LNCaP clone FGC (cell line): ENCODE measurements around the gene BRINP2.

Source experiments
- DNase-seq: peaks from one replicate; pipeline ENCODE4 v3.0.0-alpha.2; 2011; ENCODE audit warnings: low read depth
- H3K4me3 ChIP-seq: 2 replicates; pipeline ENCODE4 v1.5.1; 2011; ENCODE audit warnings: mild to moderate bottlenecking, low read depth, low read length, control low read depth
- CTCF ChIP-seq: IDR thresholded peaks from 2 replicates; pipeline ENCODE4 v1.5.1; 2012; ENCODE audit warnings: mild to moderate bottlenecking; ENCODE audit not compliant: control insufficient read depth, insufficient read depth; ENCODE audit errors: extremely low read depth

The BRINP2 gene

GRCh38 chr1:177278626-177279390 is 108.0 kb downstream of the BRINP2 start:
- DNase-seq, result no peak
- no peak overlapping the region for H3K4me3 ChIP-seq
- no peak for TF ChIP-seq CTCF

- no peak overlapping the region for H3K4me3 ChIP-seq
- no peak for TF ChIP-seq CTCF
- DNase-seq, result no peak
Measured at GRCh38 chr1:177281901-177282300, 111.1 kb downstream of the BRINP2 start.

GRCh38 chr1:177282976-177283375 is 112.2 kb downstream of the BRINP2 start:
- DNase-seq, result no peak
- TF ChIP-seq CTCF, result no peak

GRCh38 chr1:177283380-177283779 is 112.6 kb downstream of the BRINP2 start:
- DNase-seq, result no peak
- no peak for TF ChIP-seq CTCF
- H3K4me3 ChIP-seq, result no peak overlapping the region

More at GRCh38 chr1:177282976-177283375, 112.2 kb downstream of the BRINP2 start:
- H3K4me3 ChIP-seq, result no peak overlapping the region

- TF ChIP-seq CTCF, result no peak
- DNase-seq, result no peak
- no peak overlapping the region for H3K4me3 ChIP-seq
Measured at GRCh38 chr1:177286396-177286795, 115.6 kb downstream of the BRINP2 start.

GRCh38 chr1:177287270-177287669 is 116.5 kb downstream of the BRINP2 start:
- no peak overlapping the region for H3K4me3 ChIP-seq
- no peak for DNase-seq
- no peak for TF ChIP-seq CTCF

GRCh38 chr1:177287994-177288393 is 117.2 kb downstream of the BRINP2 start:
- DNase-seq, result no peak
- TF ChIP-seq CTCF, result no peak

More at GRCh38 chr1:177287994-177288393, 117.2 kb downstream of the BRINP2 start:
- no peak overlapping the region for H3K4me3 ChIP-seq
